MM.1S (cell line): ENCODE measurements around the gene STK4.

Source experiments
- DNase-seq: peaks from one replicate; pipeline ENCODE4 v3.0.0-alpha.2; 2015
- H2AFZ ChIP-seq: fragments of 300-600 bp; sonication (generic); 2 replicates; pipeline ENCODE4 v1.6.0; 2016; ENCODE audit warnings: antibody characterized with exemption, low read length
- H3F3A ChIP-seq: fragments of 300-600 bp; sonication (generic); 2 replicates; pipeline ENCODE4 v1.6.1; 2016; ENCODE audit warnings: mild to moderate bottlenecking, antibody characterized with exemption, low read length, moderate library complexity, mixed read lengths; ENCODE audit not compliant: insufficient read depth
- H3K27ac ChIP-seq: fragments of 300-600 bp; sonication (generic); 2 replicates; pipeline ENCODE4 v1.5.1; 2016; ENCODE audit warnings: mild to moderate bottlenecking, low read length
- H3K27me3 ChIP-seq: fragments of 300-600 bp; sonication (generic); replicated peaks from 2 replicates; pipeline ENCODE4 v1.6.0; 2016; ENCODE audit warnings: low read length; ENCODE audit not compliant: insufficient read depth
- H3K36me3 ChIP-seq: fragments of 300-600 bp; sonication (generic); replicated peaks from 2 replicates; pipeline ENCODE4 v1.6.1; 2016; ENCODE audit warnings: mild to moderate bottlenecking, low read length, mixed read lengths; ENCODE audit not compliant: insufficient read depth
- H3K4me1 ChIP-seq: fragments of 300-600 bp; sonication (generic); 2 replicates; pipeline ENCODE4 v1.6.1; 2016; ENCODE audit warnings: low read length, mixed read lengths
- H3K4me2 ChIP-seq: fragments of 300-600 bp; sonication (generic); 2 replicates; pipeline ENCODE4 v1.6.0; 2016; ENCODE audit warnings: low read depth, low read length
- H3K4me3 ChIP-seq: fragments of 300-600 bp; sonication (generic); 2 replicates; pipeline ENCODE4 v1.5.1; 2016; ENCODE audit warnings: low read length, mixed read lengths
- H3K79me2 ChIP-seq: fragments of 300-600 bp; sonication (generic); 2 replicates; pipeline ENCODE4 v1.6.1; 2016; ENCODE audit warnings: mixed run types, low read length, mixed read lengths
- H3K9ac ChIP-seq: fragments of 300-600 bp; sonication (generic); 2 replicates; pipeline ENCODE4 v1.6.1; 2016; ENCODE audit warnings: low read length, mixed read lengths
- H3K9me2 ChIP-seq: fragments of 300-600 bp; sonication (generic); replicated peaks from 2 replicates; pipeline ENCODE4 v1.6.1; 2016; ENCODE audit warnings: mild to moderate bottlenecking, low read length, mixed read lengths; ENCODE audit not compliant: insufficient read depth
- H3K9me3 ChIP-seq: fragments of 300-600 bp; sonication (generic); replicated peaks from 2 replicates; pipeline ENCODE4 v1.6.1; 2016; ENCODE audit warnings: mild to moderate bottlenecking, low read length, mixed read lengths; ENCODE audit not compliant: insufficient read depth
- H4K20me1 ChIP-seq: fragments of 300-600 bp; sonication (generic); 2 replicates; pipeline ENCODE4 v1.6.1; 2016; ENCODE audit warnings: mild to moderate bottlenecking, low read length, moderate library complexity, mixed read lengths; ENCODE audit not compliant: insufficient read depth
- EZH2 ChIP-seq: fragments of 300-600 bp; sonication (generic); optimal IDR thresholded peaks from 2 replicates; pipeline ENCODE3; 2017; ENCODE audit warnings: low read depth, mild to moderate bottlenecking, antibody characterized with exemption, low read length, mixed read lengths
- EZH2phosphoT487 ChIP-seq: fragments of 300-600 bp; sonication (generic); IDR thresholded peaks from 2 replicates; pipeline ENCODE4 v1.6.1; 2018; ENCODE audit warnings: antibody characterized with exemption, low read length
- TF ChIP-seq, protein P1 (sequence below): fragments of 300-600 bp; sonication (generic); IDR thresholded peaks from 2 replicates; pipeline ENCODE4 v1.5.1; 2016; ENCODE audit warnings: antibody characterized with exemption, low read length, mixed read lengths

Gene STK4

DNA sequence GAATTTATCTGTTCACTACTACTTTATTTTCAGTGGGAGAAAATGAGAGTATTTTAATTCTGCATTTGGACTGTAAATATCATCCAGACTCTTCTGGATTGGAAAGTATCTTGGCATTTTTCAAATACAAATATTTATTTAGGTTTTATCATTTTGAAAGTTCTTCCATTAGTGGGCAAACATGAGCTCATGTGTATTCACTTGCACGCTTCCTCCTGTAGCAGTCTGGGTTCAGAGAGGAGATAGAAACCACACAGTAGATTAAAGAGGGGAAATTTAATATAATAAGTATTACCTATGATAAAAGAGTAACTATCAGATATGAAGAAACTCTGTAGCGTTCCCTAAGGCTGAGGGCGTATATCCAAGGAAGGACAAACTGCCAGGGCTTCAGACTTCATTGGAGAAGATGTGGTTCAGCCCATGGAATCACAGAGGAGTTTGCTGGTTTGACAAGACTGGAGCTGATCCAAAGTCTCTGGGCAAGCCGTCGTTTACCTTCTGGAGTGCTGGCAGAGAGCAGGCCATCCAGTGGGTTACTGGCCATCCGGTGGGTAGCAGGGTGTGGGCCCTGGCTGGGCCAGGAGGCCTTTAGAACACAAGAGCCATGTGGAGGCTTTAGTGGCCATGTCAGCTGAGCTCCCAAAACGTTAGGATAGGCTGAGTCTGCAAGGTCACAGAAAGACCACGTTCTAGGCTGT is 90.3 kb downstream of the STK4 start:
- Histone ChIP-seq H3K27me3 (no peaks in the 10 kb centered on the region), H3K79me2 (peaks cover 71% of the 10 kb centered on the region), H3K4me3 (no peak overlapping the region), H3K36me3 (peaks cover 11% of the 10 kb centered on the region; the same call in 1 of the 2 replicates), H2AFZ (no peak overlapping the region), H4K20me1 (no peaks in the 10 kb centered on the region), H3K9me3 (no peaks in the 10 kb centered on the region), H3K4me1 (peaks cover 89% of the 10 kb centered on the region), H3K9ac (no peak overlapping the region), H3K4me2 (no peak overlapping the region), H3F3A (peaks cover 56% of the 10 kb centered on the region), H3K9me2 (no peaks in the 10 kb centered on the region), H3K27ac (no peak overlapping the region)
- TF ChIP-seq, protein P1, sequence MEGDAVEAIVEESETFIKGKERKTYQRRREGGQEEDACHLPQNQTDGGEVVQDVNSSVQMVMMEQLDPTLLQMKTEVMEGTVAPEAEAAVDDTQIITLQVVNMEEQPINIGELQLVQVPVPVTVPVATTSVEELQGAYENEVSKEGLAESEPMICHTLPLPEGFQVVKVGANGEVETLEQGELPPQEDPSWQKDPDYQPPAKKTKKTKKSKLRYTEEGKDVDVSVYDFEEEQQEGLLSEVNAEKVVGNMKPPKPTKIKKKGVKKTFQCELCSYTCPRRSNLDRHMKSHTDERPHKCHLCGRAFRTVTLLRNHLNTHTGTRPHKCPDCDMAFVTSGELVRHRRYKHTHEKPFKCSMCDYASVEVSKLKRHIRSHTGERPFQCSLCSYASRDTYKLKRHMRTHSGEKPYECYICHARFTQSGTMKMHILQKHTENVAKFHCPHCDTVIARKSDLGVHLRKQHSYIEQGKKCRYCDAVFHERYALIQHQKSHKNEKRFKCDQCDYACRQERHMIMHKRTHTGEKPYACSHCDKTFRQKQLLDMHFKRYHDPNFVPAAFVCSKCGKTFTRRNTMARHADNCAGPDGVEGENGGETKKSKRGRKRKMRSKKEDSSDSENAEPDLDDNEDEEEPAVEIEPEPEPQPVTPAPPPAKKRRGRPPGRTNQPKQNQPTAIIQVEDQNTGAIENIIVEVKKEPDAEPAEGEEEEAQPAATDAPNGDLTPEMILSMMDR, result no peak
- TF ChIP-seq EZH2 (no peak), EZH2phosphoT487 (no peak)
- DNase-seq, result no peak

DNA sequence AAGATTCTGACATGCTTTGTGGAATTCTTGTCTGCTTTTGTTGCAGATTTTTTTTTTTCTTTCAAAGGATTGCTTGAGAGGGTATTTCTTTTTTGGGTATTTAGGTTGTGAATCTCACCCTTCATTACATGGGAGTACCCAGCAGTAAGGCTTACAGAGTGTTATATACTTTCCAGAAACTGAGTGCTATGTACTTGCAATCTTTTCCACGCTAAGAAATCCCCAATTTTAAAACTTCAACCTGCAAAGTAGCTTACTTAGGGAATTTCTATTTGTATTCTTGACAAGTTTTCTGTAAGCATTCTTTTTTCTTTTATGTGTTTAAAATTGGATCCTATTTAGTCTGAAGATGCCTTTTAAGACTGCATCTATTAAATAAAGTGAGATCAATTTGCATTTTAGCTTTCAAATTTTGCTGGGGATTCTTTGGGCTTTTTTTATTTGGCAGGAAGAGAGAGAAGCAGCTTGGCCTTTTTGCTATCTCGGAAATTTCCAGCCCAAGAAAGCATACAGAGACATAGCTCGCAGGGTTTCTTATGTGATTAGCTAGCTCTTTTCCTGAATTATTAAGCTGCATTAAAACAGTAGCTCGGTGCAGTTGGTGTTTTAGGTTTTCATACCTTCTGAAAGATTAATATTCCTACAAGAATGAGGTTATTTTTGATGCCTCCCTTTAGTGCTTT is 92.0 kb downstream of the STK4 start:
- DNase-seq, result no peak
- Histone ChIP-seq H3K4me1 (peaks cover 72% of the 10 kb centered on the region), H2AFZ (no peak overlapping the region), H3F3A (peaks cover 47% of the 10 kb centered on the region), H3K36me3 (peaks cover 15% of the 10 kb centered on the region; the same call in 1 of the 2 replicates), H3K27ac (peak overlapping the region; percentile 68; the same call in 1 of the 2 replicates), H3K4me2 (peak overlapping the region; percentile 52; the same call in 1 of the 2 replicates), H4K20me1 (no peaks in the 10 kb centered on the region), H3K4me3 (no peak overlapping the region), H3K27me3 (no peaks in the 10 kb centered on the region), H3K79me2 (peaks cover 67% of the 10 kb centered on the region), H3K9ac (no peak overlapping the region), H3K9me3 (no peaks in the 10 kb centered on the region), H3K9me2 (no peaks in the 10 kb centered on the region)
- TF ChIP-seq EZH2phosphoT487, result no peak
- TF ChIP-seq, protein P1, result no peak
- TF ChIP-seq EZH2, result no peak

DNA sequence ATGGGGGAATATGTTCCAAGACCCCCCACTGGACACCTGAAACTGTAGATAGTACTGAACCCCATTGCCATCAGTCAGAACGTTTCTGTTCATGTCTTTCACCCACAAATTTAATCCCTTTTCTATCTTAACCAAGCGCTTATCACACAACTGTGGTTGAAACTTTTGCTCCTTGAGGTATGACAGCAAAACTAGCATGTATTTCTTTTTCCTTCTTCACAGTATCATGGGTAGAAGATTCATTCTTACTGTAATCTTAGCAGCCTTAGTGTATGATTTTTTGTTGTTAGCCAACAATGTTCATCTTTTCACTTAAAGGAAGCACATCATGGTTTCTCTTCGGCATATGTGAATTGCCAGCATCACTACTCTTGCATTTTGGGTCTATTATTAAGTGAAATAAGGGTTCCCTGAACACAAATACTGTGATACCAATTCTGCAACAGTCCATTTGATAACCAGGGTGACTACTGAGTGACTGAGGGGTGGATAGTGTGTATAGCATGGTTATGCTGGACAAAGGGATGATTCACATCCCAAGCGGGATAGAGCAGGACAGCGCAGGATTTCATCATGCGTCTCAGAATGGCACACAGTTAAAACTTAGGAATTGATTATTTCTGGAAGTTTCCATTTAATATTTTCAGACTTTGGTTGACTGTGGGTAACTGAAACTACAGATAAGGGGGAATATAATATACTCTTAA is 92.9 kb downstream of the STK4 start:
- DNase-seq, result peak; percentile 28
- H4K20me1 ChIP-seq, result no peaks in the 10 kb centered on the region
- H3K36me3 ChIP-seq, result peaks cover 15% of the 10 kb centered on the region; the same call in 1 of the 2 replicates
- no peak overlapping the region for H3K4me3 ChIP-seq
- H3K79me2 ChIP-seq, result peaks cover 63% of the 10 kb centered on the region
- H2AFZ ChIP-seq, result no peak overlapping the region
- H3F3A ChIP-seq, result peaks cover 41% of the 10 kb centered on the region
- 0 out of 2 replicates have a peak overlapping the region, but pooled peaks have one; percentile 6 for H3K9ac ChIP-seq
- no peaks in the 10 kb centered on the region for H3K27me3 ChIP-seq
- H3K4me1 ChIP-seq, result peaks cover 66% of the 10 kb centered on the region
- H3K9me3 ChIP-seq, result no peaks in the 10 kb centered on the region
- no peaks in the 10 kb centered on the region for H3K9me2 ChIP-seq
- H3K4me2 ChIP-seq, result peak overlapping the region; percentile 52
- TF ChIP-seq EZH2phosphoT487 (no peak), EZH2 (no peak)
- TF ChIP-seq, protein P1, result no peak
- peak overlapping the region; percentile 68; the same call in 1 of the 2 replicates for H3K27ac ChIP-seq
